Pulmonary artery endothelial cell (primary cell): Measurements from ENCODE around the gene MAPKAPK3. TPM values are rescaled to one million over a fixed set of nuclear protein-coding genes. Genes with fewer than 3 reads are reported as not detected.

Source experiments
- DNase-seq: peaks from one replicate; pipeline ENCODE4 v3.0.0-alpha.2; 2011; ENCODE audit warnings: low read depth, low spot score
- total RNA-seq: library from RNA; depleted of rRNA; stranded (reverse); fragments of >200 nt; gene quantifications from 2 replicates; pipeline ENCODE4 v1.2.3, GENCODE V29; 2014

The MAPKAPK3 gene
- total RNA-seq, 1 donor from 2014 or later: 32.4 TPM

GRCh38 chr3:50626401-50626800 lies 9.4 kb downstream of the MAPKAPK3 start:
- DNase-seq: no peak

GRCh38 chr3:50627407-50628051 lies 10.6 kb downstream of the MAPKAPK3 start:
- no peak for DNase-seq

- DNase-seq: no peak
These were observed 11.7 kb downstream of the MAPKAPK3 start for GRCh38 chr3:50628601-50629000.

- no peak for DNase-seq
These were observed 13.4 kb downstream of the MAPKAPK3 start for GRCh38 chr3:50630394-50630793.

- DNase-seq: no peak
These were observed 13.9 kb downstream of the MAPKAPK3 start for GRCh38 chr3:50630877-50631276.

- no peak for DNase-seq
These were observed 15.5 kb downstream of the MAPKAPK3 start for GRCh38 chr3:50632450-50632849.

- DNase-seq: no peak
These were observed 16.4 kb downstream of the MAPKAPK3 start for GRCh38 chr3:50633230-50633790.

- no peak for DNase-seq
These were observed 18.1 kb downstream of the MAPKAPK3 start for GRCh38 chr3:50635066-50635465.

GRCh38 chr3:50637011-50637410 lies 20.1 kb downstream of the MAPKAPK3 start:
- no peak for DNase-seq

GRCh38 chr3:50637945-50638344 lies 21.0 kb downstream of the MAPKAPK3 start:
- DNase-seq: no peak

GRCh38 chr3:50639055-50639494 lies 22.1 kb downstream of the MAPKAPK3 start:
- DNase-seq: no peak

- no peak for DNase-seq
These were observed 25.4 kb downstream of the MAPKAPK3 start for GRCh38 chr3:50642382-50642781.

- DNase-seq: no peak
These were observed 27.6 kb downstream of the MAPKAPK3 start for GRCh38 chr3:50644561-50644960.

- DNase-seq: no peak
These were observed 28.4 kb downstream of the MAPKAPK3 start for GRCh38 chr3:50645378-50645777.

GRCh38 chr3:50648313-50648712 lies 31.4 kb downstream of the MAPKAPK3 start:
- DNase-seq: no peak

GRCh38 chr3:50648944-50649343 lies 32.0 kb downstream of the MAPKAPK3 start:
- DNase-seq: no peak

- no peak for DNase-seq
These were observed 32.5 kb downstream of the MAPKAPK3 start for GRCh38 chr3:50649451-50649931.

- DNase-seq: no peak
These were observed 33.1 kb downstream of the MAPKAPK3 start for GRCh38 chr3:50650018-50650417.

GRCh38 chr3:50651445-50651844 lies 34.5 kb downstream of the MAPKAPK3 start:
- DNase-seq: no peak

GRCh38 chr3:50651920-50652529 lies 35.1 kb downstream of the MAPKAPK3 start:
- no peak for DNase-seq

- no peak for DNase-seq
These were observed 35.8 kb downstream of the MAPKAPK3 start for GRCh38 chr3:50652709-50653108.

- no peak for DNase-seq
These were observed 37.1 kb downstream of the MAPKAPK3 start for GRCh38 chr3:50653937-50654595.
